ENCODE data around the gene MVP.

- TF ChIP-seq, protein P1, sequence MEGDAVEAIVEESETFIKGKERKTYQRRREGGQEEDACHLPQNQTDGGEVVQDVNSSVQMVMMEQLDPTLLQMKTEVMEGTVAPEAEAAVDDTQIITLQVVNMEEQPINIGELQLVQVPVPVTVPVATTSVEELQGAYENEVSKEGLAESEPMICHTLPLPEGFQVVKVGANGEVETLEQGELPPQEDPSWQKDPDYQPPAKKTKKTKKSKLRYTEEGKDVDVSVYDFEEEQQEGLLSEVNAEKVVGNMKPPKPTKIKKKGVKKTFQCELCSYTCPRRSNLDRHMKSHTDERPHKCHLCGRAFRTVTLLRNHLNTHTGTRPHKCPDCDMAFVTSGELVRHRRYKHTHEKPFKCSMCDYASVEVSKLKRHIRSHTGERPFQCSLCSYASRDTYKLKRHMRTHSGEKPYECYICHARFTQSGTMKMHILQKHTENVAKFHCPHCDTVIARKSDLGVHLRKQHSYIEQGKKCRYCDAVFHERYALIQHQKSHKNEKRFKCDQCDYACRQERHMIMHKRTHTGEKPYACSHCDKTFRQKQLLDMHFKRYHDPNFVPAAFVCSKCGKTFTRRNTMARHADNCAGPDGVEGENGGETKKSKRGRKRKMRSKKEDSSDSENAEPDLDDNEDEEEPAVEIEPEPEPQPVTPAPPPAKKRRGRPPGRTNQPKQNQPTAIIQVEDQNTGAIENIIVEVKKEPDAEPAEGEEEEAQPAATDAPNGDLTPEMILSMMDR (conservative IDR thresholded peaks at IDR 0.05): no peak
- TF ChIP-seq ZFX (IDR thresholded peaks at IDR 0.05): no peak
Measured at GRCh38 chr16:29809031-29809747, 11.1 kb upstream of the MVP start.
